ENCODE measurements around the gene PXYLP1.

PXYLP1 gene

GRCh38 chr3:141250828-141251227 is 19.2 kb downstream of the PXYLP1 start:
- DNase-seq, result no peak

GRCh38 chr3:141253326-141253725 is 21.7 kb downstream of the PXYLP1 start:
- DNase-seq, result no peak

GRCh38 chr3:141253811-141254210 is 22.2 kb downstream of the PXYLP1 start:
- DNase-seq, result no peak

- DNase-seq, result no peak
These were observed 23.7 kb downstream of the PXYLP1 start for GRCh38 chr3:141255137-141255845.

- no peak for DNase-seq
These were observed 24.2 kb downstream of the PXYLP1 start for GRCh38 chr3:141255846-141256261.

GRCh38 chr3:141256820-141257219 is 25.2 kb downstream of the PXYLP1 start:
- DNase-seq, result no peak

GRCh38 chr3:141257961-141258360 is 26.3 kb downstream of the PXYLP1 start:
- DNase-seq, result no peak

- no peak for DNase-seq
These were observed 27.3 kb downstream of the PXYLP1 start for GRCh38 chr3:141258973-141259372.

- no peak for DNase-seq
These were observed 28.4 kb downstream of the PXYLP1 start for GRCh38 chr3:141259821-141260629.

- DNase-seq, result no peak
These were observed 29.0 kb downstream of the PXYLP1 start for GRCh38 chr3:141260630-141260927.

- DNase-seq, result no peak
These were observed 30.1 kb downstream of the PXYLP1 start for GRCh38 chr3:141261472-141262307.

GRCh38 chr3:141262308-141262705 is 30.7 kb downstream of the PXYLP1 start:
- DNase-seq, result no peak

- DNase-seq, result no peak
These were observed 34.6 kb downstream of the PXYLP1 start for GRCh38 chr3:141266186-141266585.

GRCh38 chr3:141266797-141267555 is 35.4 kb downstream of the PXYLP1 start:
- no peak for DNase-seq

- DNase-seq, result no peak
These were observed 36.0 kb downstream of the PXYLP1 start for GRCh38 chr3:141267629-141268028.

GRCh38 chr3:141268306-141268705 is 36.7 kb downstream of the PXYLP1 start:
- no peak for DNase-seq

GRCh38 chr3:141268791-141269190 is 37.2 kb downstream of the PXYLP1 start:
- no peak for DNase-seq

GRCh38 chr3:141269961-141270360 is 38.3 kb downstream of the PXYLP1 start:
- DNase-seq, result no peak

GRCh38 chr3:141271279-141272030 is 39.8 kb downstream of the PXYLP1 start:
- DNase-seq, result no peak

- DNase-seq, result no peak
These were observed 41.5 kb downstream of the PXYLP1 start for GRCh38 chr3:141272906-141273662.

- DNase-seq, result no peak
These were observed 42.2 kb downstream of the PXYLP1 start for GRCh38 chr3:141273700-141274410.
